ENCODE results near the gene TLE1.
A peak's percentile ranks its signal among the peaks of the same experiment; 100 is the strongest.

Gene TLE1

GRCh38 chr9:81558091-81558830 is 131.1 kb downstream of the TLE1 start:
- DNase-seq (ENCODE audit: low read depth in 2 of 2): peak; percentile 77 to 93
- no peak for TF ChIP-seq CTCF (IDR thresholded peaks at IDR 0.05; ENCODE audit: low read depth, low read length)
- H3K4me3 ChIP-seq (replicated peaks in 1 of 2; ENCODE audit: low read depth in 2 of 2, low read length in 2 of 2): no peak overlapping the region

- no peak for TF ChIP-seq CTCF (IDR thresholded peaks at IDR 0.05; ENCODE audit: low read depth, low read length)
- H3K4me3 ChIP-seq (replicated peaks in 1 of 2; ENCODE audit: low read depth in 2 of 2, low read length in 2 of 2): no peak overlapping the region
- DNase-seq (ENCODE audit: low read depth in 2 of 2): peak; percentile 43 to 71
These were observed 131.8 kb downstream of the TLE1 start for GRCh38 chr9:81557452-81558090.

GRCh38 chr9:81556923-81557322 is 132.4 kb downstream of the TLE1 start:
- TF ChIP-seq CTCF (IDR thresholded peaks at IDR 0.05; ENCODE audit: low read depth, low read length): no peak
- H3K4me3 ChIP-seq (replicated peaks in 1 of 2; ENCODE audit: low read depth in 2 of 2, low read length in 2 of 2): no peak overlapping the region
- no peak for DNase-seq (ENCODE audit: low read depth in 2 of 2)

- DNase-seq (ENCODE audit: low read depth in 2 of 2): no peak
- no peak overlapping the region for H3K4me3 ChIP-seq (replicated peaks in 1 of 2; ENCODE audit: low read depth in 2 of 2, low read length in 2 of 2)
- no peak for TF ChIP-seq CTCF (IDR thresholded peaks at IDR 0.05; ENCODE audit: low read depth, low read length)
These were observed 136.8 kb downstream of the TLE1 start for GRCh38 chr9:81552581-81552991.

GRCh38 chr9:81550207-81550583 is 139.2 kb downstream of the TLE1 start:
- no peak for TF ChIP-seq CTCF (IDR thresholded peaks at IDR 0.05; ENCODE audit: low read depth, low read length)
- no peak for DNase-seq (ENCODE audit: low read depth in 2 of 2)
- no peak overlapping the region for H3K4me3 ChIP-seq (replicated peaks in 1 of 2; ENCODE audit: low read depth in 2 of 2, low read length in 2 of 2)

- no peak for TF ChIP-seq CTCF (IDR thresholded peaks at IDR 0.05; ENCODE audit: low read depth, low read length)
- no peak overlapping the region for H3K4me3 ChIP-seq (replicated peaks in 1 of 2; ENCODE audit: low read depth in 2 of 2, low read length in 2 of 2)
- DNase-seq (ENCODE audit: low read depth in 2 of 2): no peak
These were observed 139.7 kb downstream of the TLE1 start for GRCh38 chr9:81549500-81550206.

Data from cardiac fibroblast (primary cell).